ENCODE data around the gene NR2C2. TPM values are rescaled to one million over a fixed set of nuclear protein-coding genes. Genes with fewer than 3 reads are reported as not detected.
A peak's percentile ranks its signal among the peaks of the same experiment; 100 is the strongest.

The NR2C2 gene
- total and polyA plus RNA-seq, 2 donors: 18.7 to 19.0 TPM

DNA sequence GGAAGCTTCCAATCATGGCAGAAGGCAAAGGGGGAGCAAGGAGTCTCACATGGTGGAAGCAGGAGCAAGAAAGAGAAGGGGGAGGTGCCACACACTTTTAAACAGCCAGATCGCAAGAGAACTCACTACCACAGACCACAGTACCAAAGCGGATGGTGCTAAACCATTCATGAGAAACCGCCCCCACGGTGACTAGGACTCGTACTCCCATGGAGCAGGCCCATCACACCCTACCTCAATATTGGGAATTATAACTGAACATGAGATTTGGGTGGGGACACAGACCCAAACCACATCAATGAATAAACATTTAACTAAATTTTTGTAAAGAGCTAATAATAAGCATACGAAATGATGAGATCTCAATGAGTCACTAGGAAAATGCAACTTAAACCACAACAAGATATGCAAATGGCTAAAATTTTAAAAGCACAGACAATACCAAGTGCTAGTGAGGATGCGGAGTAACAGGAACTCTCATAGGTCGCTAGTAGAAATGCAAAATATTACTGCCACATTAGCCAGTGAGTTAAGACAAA, 107.7 kb downstream of the NR2C2 start:
- Histone ChIP-seq H3K9me3 (ENCODE audit: control insufficient read depth in 2 of 2, insufficient read depth in 1 of 2, low read length in 1 of 2) (no peaks in the 10 kb centered on the region), H3K27ac (ENCODE audit: low read depth in 1 of 2, low read length in 1 of 2) (no peak overlapping the region), H3K4me3 (ENCODE audit: low read length in 2 of 2) (no peak overlapping the region), H3K27me3 (ENCODE audit: control insufficient read depth in 2 of 2, insufficient read depth in 1 of 2, low read length in 1 of 2) (no peaks in the 10 kb centered on the region), H3K36me3 (ENCODE audit: control insufficient read depth in 2 of 2, insufficient read depth in 2 of 2, low read length in 1 of 2) (peaks cover 35 to 60% of the 10 kb centered on the region in 2 donors), H3K4me1 (ENCODE audit: control insufficient read depth in 2 of 2, insufficient read depth in 2 of 2, low read length in 2 of 2) (no peaks in the 10 kb centered on the region)
- 96% methylated on average over 8 of the region's 8 CpGs for WGBS
- no peak for DNase-seq (ENCODE audit: low read depth in 6 of 9, low spot score in 9 of 9)

DNA sequence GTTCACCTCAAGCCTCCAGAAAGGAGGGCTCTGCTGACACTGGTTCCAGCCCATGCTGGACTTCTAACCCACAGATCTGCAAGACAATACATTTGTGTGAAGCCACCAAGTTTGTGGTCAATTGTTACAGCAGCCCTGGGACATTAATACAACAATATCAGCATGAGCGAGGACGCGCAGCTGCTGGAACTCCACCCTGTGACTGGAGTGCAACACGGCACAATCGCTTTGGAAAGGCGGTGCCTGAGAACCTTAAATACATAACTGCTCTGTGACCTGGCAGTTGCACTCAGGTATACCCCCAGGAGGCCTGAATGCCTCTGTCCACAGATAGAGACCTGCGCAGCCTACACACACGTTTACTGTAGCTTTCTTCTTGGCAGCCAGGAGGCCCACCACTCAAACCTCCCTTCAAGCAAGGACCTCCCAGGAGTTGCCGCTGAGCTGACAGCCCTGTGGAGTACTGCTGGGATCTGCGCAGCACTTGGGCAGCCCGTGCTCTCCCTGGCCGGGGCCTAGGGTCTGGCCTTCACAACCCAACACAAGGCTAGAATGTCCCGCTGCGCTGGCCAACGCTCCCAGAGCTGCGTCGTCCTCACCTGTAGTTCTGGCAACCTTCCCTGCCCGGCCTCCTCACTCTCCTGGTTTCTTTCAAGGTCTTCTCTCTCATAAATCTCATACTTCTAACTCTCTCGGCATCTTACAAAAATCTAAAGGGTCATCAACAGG, 109.5 kb downstream of the NR2C2 start:
- Histone ChIP-seq H3K27ac (ENCODE audit: low read depth in 1 of 2, low read length in 1 of 2) (no peak overlapping the region), H3K9me3 (ENCODE audit: control insufficient read depth in 2 of 2, insufficient read depth in 1 of 2, low read length in 1 of 2) (no peaks in the 10 kb centered on the region), H3K27me3 (ENCODE audit: control insufficient read depth in 2 of 2, insufficient read depth in 1 of 2, low read length in 1 of 2) (no peaks in the 10 kb centered on the region), H3K36me3 (ENCODE audit: control insufficient read depth in 2 of 2, insufficient read depth in 2 of 2, low read length in 1 of 2) (peaks cover 26 to 49% of the 10 kb centered on the region in 2 donors), H3K4me1 (ENCODE audit: control insufficient read depth in 2 of 2, insufficient read depth in 2 of 2, low read length in 2 of 2) (no peaks in the 10 kb centered on the region), H3K4me3 (ENCODE audit: low read length in 2 of 2) (no peak overlapping the region)
- DNase-seq (ENCODE audit: low read depth in 6 of 9, low spot score in 9 of 9): no peak
- 98% methylated on average over 19 of the region's 19 CpGs for WGBS

DNA sequence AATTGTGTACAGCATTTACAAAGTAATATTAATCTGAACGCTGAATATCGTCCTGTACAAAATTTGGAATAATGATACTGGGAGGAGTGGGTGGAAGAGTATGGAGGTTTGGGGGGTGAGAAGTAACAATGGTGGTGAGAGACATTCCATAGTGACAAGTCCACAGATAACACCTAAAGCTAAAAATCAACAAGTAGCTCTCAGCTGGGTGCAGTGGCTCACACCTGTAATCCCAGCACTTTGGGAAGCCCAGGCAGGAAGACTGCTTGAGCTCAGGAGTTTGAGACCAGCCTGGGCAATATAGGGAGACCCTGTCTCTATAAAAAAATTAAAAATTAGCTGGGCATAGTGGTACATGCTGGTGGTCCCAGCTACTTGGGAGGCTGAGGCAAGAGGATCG, 112.6 kb downstream of the NR2C2 start:
- Histone ChIP-seq H3K9me3 (ENCODE audit: control insufficient read depth in 2 of 2, insufficient read depth in 1 of 2, low read length in 1 of 2) (no peaks in the 10 kb centered on the region), H3K27me3 (ENCODE audit: control insufficient read depth in 2 of 2, insufficient read depth in 1 of 2, low read length in 1 of 2) (no peaks in the 10 kb centered on the region), H3K27ac (ENCODE audit: low read depth in 1 of 2, low read length in 1 of 2) (no peak overlapping the region), H3K4me3 (ENCODE audit: low read length in 2 of 2) (no peak overlapping the region), H3K36me3 (ENCODE audit: control insufficient read depth in 2 of 2, insufficient read depth in 2 of 2, low read length in 1 of 2) (peaks cover 14 to 35% of the 10 kb centered on the region in 2 donors), H3K4me1 (ENCODE audit: control insufficient read depth in 2 of 2, insufficient read depth in 2 of 2, low read length in 2 of 2) (peaks cover 9 to 16% of the 10 kb centered on the region in 2 donors)
- no peak for DNase-seq (ENCODE audit: low read depth in 6 of 9, low spot score in 9 of 9)
- 97% methylated on average over 3 of the region's 3 CpGs for WGBS

DNA sequence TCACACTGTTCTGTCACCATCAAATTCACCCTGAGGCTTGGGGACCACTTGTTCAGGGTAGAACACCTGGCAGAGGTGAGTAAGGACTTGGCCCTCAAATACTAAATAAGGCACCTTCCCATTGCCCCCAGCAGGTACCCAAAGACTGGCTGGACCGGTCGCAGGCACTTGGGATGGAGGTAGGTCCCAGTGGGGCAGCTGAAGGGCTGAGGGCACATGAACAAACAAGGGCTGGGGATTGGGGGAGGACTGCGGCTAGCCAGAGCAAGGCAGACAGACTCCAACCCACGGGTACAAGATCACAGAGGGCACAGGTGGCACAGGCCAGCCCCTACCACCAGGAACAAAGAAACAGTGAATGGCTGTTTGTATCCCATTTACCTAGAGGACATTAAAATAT, 115.9 kb downstream of the NR2C2 start:
- no peaks in the 10 kb centered on the region for H3K27me3 ChIP-seq (ENCODE audit: control insufficient read depth in 2 of 2, insufficient read depth in 1 of 2, low read length in 1 of 2)
- no peaks in the 10 kb centered on the region for H3K9me3 ChIP-seq (ENCODE audit: control insufficient read depth in 2 of 2, insufficient read depth in 1 of 2, low read length in 1 of 2)
- no peak overlapping the region for H3K27ac ChIP-seq (ENCODE audit: low read depth in 1 of 2, low read length in 1 of 2)
- H3K4me3 ChIP-seq (ENCODE audit: low read length in 2 of 2): no peak overlapping the region
- peaks cover 9 to 16% of the 10 kb centered on the region in 2 donors for H3K4me1 ChIP-seq (ENCODE audit: control insufficient read depth in 2 of 2, insufficient read depth in 2 of 2, low read length in 2 of 2)
- DNase-seq (ENCODE audit: low read depth in 6 of 9, low spot score in 9 of 9): no peak
- peaks cover 8 to 15% of the 10 kb centered on the region in 2 donors for H3K36me3 ChIP-seq (ENCODE audit: control insufficient read depth in 2 of 2, insufficient read depth in 2 of 2, low read length in 1 of 2)
- 85% methylated on average over 4 of the region's 4 CpGs for WGBS

DNA sequence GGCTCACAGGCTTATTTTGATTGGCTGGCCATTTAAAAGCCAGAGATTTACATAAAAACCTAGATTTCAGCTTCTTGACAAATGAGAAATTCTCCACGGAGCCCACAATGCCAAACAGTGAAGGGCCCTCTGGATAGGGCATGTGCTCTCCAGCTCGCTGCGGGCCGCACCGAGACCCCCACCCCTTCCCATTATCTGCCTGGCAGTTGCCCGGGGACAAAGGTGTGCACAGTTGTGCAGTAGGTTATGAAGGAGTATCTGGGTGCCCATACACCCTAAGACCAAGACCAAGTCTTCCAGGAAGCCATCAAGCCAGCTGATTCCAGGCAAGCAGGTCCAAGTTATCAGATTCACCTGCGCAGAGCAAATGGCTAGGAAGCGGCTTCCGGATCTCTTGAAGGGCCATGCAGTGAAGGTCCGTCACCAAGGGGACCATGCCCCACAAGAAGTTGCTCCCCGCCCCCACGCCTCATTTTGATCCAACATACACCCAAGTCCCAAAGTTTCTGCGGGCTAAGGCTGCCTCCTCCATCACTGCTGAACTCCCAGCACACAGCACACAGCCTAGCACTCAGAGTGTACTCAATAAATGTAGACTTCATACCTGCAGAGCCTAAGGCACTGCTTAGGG, 116.4 kb downstream of the NR2C2 start:
- H3K4me3 ChIP-seq (ENCODE audit: low read length in 2 of 2): peak overlapping the region; percentile 69 to 89
- H3K36me3 ChIP-seq (ENCODE audit: control insufficient read depth in 2 of 2, insufficient read depth in 2 of 2, low read length in 1 of 2): peaks cover 3 to 10% of the 10 kb centered on the region in 2 donors
- DNase-seq (ENCODE audit: low read depth in 6 of 9, low spot score in 9 of 9): no peak
- H3K27me3 ChIP-seq (ENCODE audit: control insufficient read depth in 2 of 2, insufficient read depth in 1 of 2, low read length in 1 of 2): no peaks in the 10 kb centered on the region
- no peak overlapping the region for H3K27ac ChIP-seq (ENCODE audit: low read depth in 1 of 2, low read length in 1 of 2)
- peaks cover 9 to 16% of the 10 kb centered on the region in 2 donors for H3K4me1 ChIP-seq (ENCODE audit: control insufficient read depth in 2 of 2, insufficient read depth in 2 of 2, low read length in 2 of 2)
- 95% methylated on average over 13 of the region's 13 CpGs for WGBS
- H3K9me3 ChIP-seq (ENCODE audit: control insufficient read depth in 2 of 2, insufficient read depth in 1 of 2, low read length in 1 of 2): no peaks in the 10 kb centered on the region

DNA sequence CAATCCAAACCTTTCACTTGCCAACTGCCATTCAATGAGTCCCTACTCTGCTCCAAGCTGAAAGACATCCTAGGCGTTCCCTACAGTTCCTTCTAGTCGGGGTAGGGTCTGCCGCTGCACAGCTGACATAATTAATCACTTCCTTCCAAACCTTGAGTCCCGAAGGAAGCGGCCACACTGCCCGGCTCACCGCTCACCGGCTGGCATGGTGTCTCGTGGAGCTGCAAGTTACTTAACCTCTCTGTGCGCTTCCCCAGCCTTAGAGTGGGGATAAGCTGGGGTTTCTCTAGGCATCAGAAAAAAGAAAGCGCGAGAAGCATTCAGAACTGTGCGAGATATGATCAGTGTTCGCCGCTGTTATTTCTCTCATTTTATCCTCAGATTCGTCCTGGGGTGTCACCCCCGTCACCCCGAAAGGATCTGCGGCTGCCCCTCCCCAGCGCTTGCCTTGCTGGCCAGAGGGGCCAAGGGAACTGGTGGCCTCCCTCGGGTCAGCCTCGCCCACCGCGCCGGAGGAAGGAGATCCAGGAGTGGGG, 117.0 kb downstream of the NR2C2 start:
- Histone ChIP-seq H3K36me3 (ENCODE audit: control insufficient read depth in 2 of 2, insufficient read depth in 2 of 2, low read length in 1 of 2) (peaks cover 0 to 4% of the 10 kb centered on the region in 2 donors), H3K27me3 (ENCODE audit: control insufficient read depth in 2 of 2, insufficient read depth in 1 of 2, low read length in 1 of 2) (no peaks in the 10 kb centered on the region), H3K4me1 (ENCODE audit: control insufficient read depth in 2 of 2, insufficient read depth in 2 of 2, low read length in 2 of 2) (peaks cover 9 to 16% of the 10 kb centered on the region in 2 donors), H3K9me3 (ENCODE audit: control insufficient read depth in 2 of 2, insufficient read depth in 1 of 2, low read length in 1 of 2) (no peaks in the 10 kb centered on the region), H3K4me3 (ENCODE audit: low read length in 2 of 2) (peak overlapping the region; percentile 69 to 89), H3K27ac (ENCODE audit: low read depth in 1 of 2, low read length in 1 of 2) (peak overlapping the region in 1 of 2 donors; percentile 74)
- peak in 3 of 9 donors; percentile 22 to 50 (median 35) for DNase-seq (ENCODE audit: low read depth in 6 of 9, low spot score in 9 of 9)
- 2% methylated on average over 25 of the region's 25 CpGs for WGBS

DNA sequence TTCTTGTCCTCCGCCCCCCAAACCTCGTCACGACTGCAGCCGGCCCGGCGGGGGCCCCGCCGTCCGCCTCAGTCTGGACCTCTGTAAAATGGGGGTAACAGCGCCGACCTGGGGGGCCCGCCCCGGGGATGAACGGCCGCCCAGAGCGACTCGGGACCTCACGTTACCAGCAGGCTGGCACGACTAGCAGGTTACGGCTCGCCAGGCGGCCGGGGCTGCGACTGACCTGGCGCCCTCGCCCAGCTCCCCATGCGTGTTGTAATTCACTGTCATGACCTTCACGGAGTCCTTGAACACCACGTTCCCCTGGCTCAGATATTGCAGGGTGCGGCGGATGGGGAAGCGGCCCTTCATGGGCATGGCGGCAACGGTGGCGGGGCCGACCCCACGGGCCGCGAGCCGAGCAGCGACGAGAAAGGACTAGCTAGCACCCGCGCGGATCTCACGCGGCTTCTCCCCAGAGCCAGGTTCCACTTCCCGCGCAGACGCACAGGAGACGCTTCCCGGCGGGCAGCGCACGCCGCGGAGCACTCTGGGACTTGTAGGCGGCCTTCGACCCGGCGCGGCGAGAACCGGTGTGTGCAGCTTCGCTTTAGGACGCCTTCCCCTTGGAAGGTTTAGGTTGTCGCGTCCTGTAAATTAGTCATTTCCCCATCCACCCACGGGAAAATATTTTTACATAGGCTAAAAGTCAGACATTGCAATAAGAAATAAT, 117.6 kb downstream of the NR2C2 start, which contains the start of gene MRPS25:
TSS of gene MRPS25 (minus strand) at position 481 of the 715 bp plus-strand sequence. CDS start at position 360, 121 bp downstream.
- Histone ChIP-seq H3K27me3 (ENCODE audit: control insufficient read depth in 2 of 2, insufficient read depth in 1 of 2, low read length in 1 of 2) (no peaks in the 10 kb centered on the region), H3K27ac (ENCODE audit: low read depth in 1 of 2, low read length in 1 of 2) (peak within 1 kb of the TSS; percentile 65 to 74), H3K36me3 (ENCODE audit: control insufficient read depth in 2 of 2, insufficient read depth in 2 of 2, low read length in 1 of 2) (peaks cover 0 to 5% of the 10 kb centered on the region in 2 donors), H3K4me3 (ENCODE audit: low read length in 2 of 2) (peak within 1 kb of the TSS; percentile 69 to 89), H3K9me3 (ENCODE audit: control insufficient read depth in 2 of 2, insufficient read depth in 1 of 2, low read length in 1 of 2) (no peaks in the 10 kb centered on the region), H3K4me1 (ENCODE audit: control insufficient read depth in 2 of 2, insufficient read depth in 2 of 2, low read length in 2 of 2) (peaks cover 9 to 16% of the 10 kb centered on the region in 2 donors)
- peak; percentile 74 to 95 (median 85) for DNase-seq (ENCODE audit: low read depth in 6 of 9, low spot score in 9 of 9)
- under 1% methylated on average over 69 of the region's 69 CpGs for WGBS

DNA sequence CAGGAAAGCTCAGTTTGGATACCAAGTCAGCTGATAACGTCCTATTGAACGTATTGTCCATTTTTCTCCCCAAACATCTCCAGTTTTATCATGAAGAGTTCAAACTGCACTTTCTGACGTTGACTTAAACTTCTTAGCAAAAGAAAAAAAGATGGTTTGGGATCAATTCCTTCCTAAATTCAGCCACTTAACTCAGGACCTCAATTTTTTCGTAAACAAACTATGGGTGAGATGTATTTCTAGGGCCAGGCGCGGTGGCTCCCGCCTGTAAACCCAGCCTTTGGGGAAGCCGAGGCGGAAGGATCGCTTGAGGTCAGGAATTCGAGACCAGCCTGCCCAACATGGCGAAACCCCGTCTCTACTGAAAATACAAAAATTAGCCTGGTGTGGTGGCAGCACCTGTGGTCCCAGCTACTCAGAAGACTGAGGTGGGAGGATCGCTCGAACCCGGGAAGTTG, 118.2 kb downstream of the NR2C2 start:
- peaks cover 9 to 16% of the 10 kb centered on the region in 2 donors for H3K4me1 ChIP-seq (ENCODE audit: control insufficient read depth in 2 of 2, insufficient read depth in 2 of 2, low read length in 2 of 2)
- H3K4me3 ChIP-seq (ENCODE audit: low read length in 2 of 2): peak overlapping the region; percentile 69 to 89
- DNase-seq (ENCODE audit: low read depth in 6 of 9, low spot score in 9 of 9): no peak
- peaks cover 0 to 11% of the 10 kb centered on the region in 2 donors for H3K36me3 ChIP-seq (ENCODE audit: control insufficient read depth in 2 of 2, insufficient read depth in 2 of 2, low read length in 1 of 2)
- no peaks in the 10 kb centered on the region for H3K9me3 ChIP-seq (ENCODE audit: control insufficient read depth in 2 of 2, insufficient read depth in 1 of 2, low read length in 1 of 2)
- no peak overlapping the region for H3K27ac ChIP-seq (ENCODE audit: low read depth in 1 of 2, low read length in 1 of 2)
- WGBS: 54% methylated on average over 16 of the region's 16 CpGs
- H3K27me3 ChIP-seq (ENCODE audit: control insufficient read depth in 2 of 2, insufficient read depth in 1 of 2, low read length in 1 of 2): no peaks in the 10 kb centered on the region
